Epidermal melanocyte (primary cell): ENCODE data around the gene CSPG5.

Experiments used
- DNase-seq: peaks from one replicate; pipeline ENCODE4 v3.0.0; 2011; ENCODE audit warnings: low spot score; ENCODE audit not compliant: insufficient read length

Gene CSPG5

DNA sequence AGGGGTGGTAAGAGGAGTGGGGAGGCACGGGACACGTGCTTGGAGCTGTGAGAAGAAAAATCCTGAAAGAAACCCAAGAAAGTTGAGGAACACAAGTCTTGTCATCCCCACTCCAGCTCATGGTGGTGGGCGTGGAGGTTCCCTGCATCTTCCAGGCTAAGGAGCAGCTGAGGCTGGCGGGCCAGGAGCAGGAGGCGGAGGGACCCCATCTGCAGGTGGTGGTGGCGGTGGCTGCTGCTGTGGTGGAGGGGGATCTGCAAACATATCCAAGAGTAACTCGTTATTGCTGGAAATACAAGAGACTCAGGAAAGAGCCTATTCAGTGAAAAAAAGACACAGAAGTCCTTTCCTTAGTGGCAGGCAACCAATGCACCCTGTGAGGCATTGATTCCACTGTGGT is 9.4 kb upstream of the CSPG5 start:
- no peak for DNase-seq

- DNase-seq, result no peak
These were observed 8.1 kb upstream of the CSPG5 start for GRCh38 chr3:47586746-47587145.

DNA sequence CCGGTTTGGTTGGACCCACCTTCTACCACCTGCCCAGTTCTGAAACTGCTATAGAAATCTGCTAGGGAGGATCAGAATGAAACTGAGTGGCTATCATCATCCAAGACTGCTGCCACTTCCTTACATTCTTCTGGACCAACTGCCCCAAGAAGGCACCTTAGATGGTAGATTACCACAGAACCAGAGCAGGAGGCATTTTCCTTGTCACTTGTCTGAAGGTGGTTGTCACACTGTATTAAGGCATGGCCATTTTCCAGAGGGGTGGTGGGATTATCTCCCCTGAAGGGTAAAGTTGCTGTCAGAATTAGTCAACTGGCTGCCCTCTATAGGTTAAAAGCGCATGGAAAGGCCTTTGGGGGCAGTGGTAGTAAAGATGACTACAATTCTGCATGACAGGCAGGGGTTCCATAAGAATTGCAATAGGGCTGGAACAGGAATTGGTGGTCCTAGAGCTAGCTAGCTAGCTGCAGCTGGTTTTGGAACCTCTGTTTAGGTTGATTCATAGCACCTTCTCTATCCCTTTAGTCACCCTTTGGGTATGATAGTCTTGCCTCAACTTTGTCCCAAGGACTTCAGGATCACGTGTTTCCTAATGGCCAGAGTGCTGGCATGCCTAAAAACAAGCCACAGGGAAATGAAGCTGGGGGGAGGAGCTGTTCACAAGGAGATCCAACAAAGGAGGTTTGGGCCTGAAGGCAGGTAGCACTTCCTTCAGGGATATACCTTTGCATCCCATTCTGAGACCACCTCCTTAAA is 4.8 kb upstream of the CSPG5 start:
- DNase-seq, result no peak

DNA sequence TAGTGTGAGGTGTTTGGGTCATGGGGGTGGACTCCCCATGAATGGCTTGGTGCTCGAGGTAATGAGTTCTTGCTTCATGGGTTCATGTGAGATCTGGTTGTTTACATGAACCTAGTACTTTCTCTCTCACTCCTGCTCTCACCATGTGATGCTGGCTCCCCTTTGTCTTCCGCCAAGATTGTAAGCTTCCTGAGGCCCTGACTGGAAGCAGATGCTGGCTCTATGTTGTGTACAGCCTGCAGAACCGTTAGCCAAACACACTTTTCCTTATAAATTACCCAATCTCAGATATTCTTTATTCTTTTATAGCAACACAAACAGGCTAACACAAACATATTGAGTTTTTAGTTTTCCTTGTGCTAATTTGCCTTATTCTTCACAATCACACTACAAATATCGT is 3.2 kb upstream of the CSPG5 start:
- no peak for DNase-seq

- DNase-seq, result no peak
These were observed 2.8 kb upstream of the CSPG5 start for GRCh38 chr3:47581422-47581821.

DNA sequence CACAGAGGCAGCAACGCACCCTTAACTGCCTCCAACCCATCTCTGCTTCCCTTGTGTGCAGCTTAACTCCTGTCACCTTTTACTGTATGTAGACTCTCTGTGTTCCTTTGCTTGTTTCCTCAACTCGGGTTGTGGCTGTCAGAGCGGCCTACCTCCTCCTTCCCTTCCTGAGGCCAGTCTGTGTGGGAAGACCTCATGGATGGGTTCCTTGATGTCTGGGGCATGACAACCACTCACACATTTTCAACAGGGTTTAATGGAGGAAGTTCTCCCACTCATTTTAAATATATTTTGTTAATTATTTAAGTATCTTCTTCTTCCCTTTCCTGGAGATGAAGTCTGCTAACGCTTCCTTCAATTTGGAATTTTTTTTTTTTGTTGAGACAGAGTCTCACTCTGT is 1.8 kb upstream of the CSPG5 start:
- DNase-seq, result no peak

GRCh38 chr3:47579875-47580274 is 1.2 kb upstream of the CSPG5 start:
- DNase-seq, result no peak

- no peak for DNase-seq
These were observed 489 bp downstream of the CSPG5 start for GRCh38 chr3:47578119-47578632.

- DNase-seq, result no peak
These were observed 1.0 kb downstream of the CSPG5 start for GRCh38 chr3:47577583-47578118.

- DNase-seq, result no peak
These were observed 5.2 kb downstream of the CSPG5 start for GRCh38 chr3:47573190-47574172.

GRCh38 chr3:47571391-47572175 is 7.1 kb downstream of the CSPG5 start:
- DNase-seq, result no peak

- DNase-seq, result no peak
These were observed 9.8 kb downstream of the CSPG5 start for GRCh38 chr3:47568901-47569300.

DNA sequence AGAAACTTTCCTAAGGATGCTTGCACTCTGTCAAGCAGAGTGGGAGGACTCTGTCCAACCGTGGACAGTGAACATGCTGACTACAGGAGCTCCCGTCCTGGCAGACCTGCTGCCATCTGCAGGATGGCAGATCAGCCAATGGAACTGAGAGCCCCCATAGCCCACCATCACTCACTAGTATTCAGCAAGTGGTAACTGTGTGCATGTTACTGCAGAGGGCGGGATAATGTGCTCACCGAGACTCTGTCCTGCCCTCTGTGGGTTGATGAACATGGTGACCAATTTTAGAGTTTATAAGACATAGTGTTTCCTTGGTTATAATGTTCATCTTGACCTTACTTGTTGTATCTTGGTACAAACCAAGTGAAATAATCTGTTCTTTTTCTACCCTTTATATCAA is 11.5 kb downstream of the CSPG5 start:
- DNase-seq, result no peak

- no peak for DNase-seq
These were observed 12.0 kb downstream of the CSPG5 start for GRCh38 chr3:47566667-47567066.

DNA sequence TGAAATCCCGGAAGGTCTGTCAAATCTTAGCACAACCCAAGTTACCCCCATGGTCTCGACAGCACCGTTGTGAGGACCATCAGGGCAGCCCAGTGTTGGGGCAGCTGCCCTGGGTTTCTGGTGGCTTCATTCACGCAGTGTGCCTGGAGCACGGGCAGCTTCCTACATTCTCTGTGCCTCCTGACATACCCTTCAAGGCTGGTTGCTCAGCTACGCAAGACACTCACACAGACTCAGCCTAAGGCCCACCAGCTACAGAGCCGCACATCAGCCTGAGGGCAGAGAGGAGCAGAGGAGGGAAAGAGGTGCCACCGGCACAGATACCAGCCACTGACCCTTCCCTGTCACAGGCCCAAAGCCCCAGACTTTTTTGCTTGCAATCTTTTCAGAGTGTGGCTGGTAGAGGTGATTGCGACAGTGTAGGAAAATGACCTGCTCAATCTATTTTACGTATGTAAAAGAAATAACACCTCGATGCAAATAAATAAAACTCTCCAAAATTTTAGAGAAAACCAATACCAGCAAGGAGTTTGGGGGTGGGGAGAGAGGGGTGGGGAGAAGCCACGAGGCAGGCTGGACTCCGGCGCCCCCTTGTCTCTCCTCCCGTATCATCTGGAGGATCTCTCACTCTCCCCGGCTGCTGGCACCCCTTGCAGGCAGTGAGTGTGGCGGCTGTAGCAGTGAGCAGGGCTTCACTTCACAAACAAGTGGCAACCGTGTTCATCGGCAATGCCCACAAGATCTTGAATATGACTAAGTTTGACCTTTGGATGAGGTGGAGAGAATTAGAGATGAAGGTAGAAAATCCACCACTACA is 12.7 kb downstream of the CSPG5 start:
- DNase-seq, result no peak

DNA sequence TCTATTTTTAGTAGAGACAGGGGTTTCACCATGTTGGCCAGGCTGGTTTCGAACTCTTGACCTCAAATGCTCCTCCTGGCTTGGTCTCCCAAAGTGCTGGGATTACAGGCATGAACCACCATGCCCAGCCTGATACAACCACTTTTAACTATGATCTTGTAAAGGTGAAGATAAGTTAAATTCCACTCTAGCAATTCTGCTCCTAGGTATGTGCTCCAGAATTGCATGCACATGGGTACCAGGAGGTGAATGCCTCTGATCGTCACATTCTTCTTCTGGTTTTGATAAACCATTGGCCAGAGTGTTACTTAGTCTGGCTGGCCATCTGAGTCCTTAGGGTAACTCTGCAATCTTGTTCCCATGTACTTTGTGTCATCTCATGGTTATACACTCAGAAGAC is 22.3 kb downstream of the CSPG5 start:
- no peak for DNase-seq

DNA sequence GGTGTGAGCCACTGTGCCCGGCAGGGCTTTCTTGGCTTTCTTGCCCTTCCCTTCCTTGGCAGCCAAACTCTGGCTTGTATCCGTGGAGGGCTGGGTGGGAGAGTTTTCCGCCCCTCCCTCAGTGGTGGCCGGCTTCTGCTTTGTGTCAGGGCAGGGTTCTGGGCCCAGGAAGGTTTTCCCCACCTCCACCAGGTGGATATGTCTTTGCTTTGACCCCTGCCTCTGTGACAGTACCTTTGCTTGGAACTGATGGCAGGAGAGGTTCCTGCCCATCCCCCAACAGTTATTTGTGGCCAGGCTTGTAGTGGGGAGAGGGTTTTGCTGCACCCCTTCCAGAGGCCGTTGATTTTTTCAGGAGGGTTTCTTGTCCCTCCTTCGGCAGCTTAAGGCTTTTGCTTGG is 24.3 kb downstream of the CSPG5 start:
- no peak for DNase-seq

DNA sequence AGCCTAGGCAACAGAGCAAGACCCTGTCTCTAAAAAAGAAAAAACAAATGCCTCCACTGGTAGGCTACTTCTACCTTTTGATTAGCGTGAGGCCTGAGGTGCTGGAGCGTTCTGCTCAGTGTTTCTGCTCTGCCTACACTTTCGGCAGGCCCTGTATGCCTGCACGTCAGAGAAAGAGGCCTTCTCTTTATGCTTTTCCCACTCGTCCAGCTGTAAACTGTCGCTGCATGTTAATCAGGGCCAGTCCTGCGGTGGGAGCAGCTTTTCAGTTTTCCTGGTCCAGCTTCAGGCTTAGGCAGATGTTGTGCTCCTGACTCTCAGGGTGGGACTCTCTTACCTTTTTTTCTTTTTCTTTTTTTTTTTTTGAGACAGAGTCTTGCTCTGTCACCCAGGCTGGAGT is 25.3 kb downstream of the CSPG5 start:
- no peak for DNase-seq

DNA sequence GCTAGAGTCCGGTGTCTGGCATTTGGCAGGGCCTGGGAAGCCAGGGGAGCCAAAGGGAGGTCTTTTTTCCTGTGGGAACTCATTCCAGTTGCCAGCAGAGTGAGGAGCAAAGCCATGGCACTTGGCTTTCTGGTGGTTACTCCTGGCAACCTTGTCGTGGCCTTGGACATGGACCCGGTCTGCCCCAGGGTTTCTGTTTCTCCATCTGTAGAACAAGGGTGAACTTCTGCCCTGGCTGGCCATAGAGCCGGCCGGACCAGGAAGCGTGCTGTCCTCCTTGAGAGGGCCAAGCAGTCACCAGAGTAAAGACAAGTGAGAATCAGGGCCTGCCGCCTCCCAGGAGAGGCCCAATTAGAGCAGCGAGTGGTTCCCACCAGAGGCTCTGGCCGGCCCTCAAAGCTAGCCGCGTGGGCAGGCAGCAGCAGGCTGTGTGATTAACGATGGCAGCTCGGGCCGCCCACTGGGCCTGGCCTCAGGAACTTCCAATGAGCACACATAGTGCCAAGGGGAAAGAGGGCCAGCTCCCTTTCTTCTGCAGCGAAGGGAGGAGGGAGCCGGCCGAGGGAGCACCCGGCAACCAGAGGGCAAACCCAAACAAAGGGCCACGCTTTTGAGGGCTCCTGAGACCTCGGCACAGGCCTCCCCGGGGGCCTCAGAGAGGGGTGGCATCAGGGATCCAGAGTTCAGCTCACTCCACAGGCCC is 36.0 kb downstream of the CSPG5 start:
- DNase-seq, result no peak

GRCh38 chr3:47541583-47542108 is 37.0 kb downstream of the CSPG5 start:
- no peak for DNase-seq
